Measurements from ENCODE around the gene ZNF689. TPM values are rescaled to one million over a fixed set of nuclear protein-coding genes. Genes with fewer than 3 reads are reported as not detected.

ZNF689 gene
- total and polyA plus RNA-seq, 9 donors, result 5.8 to 8.7 (median 7.5) TPM

- peaks cover 9% of the 10 kb centered on the region for H3K36me3 ChIP-seq (ENCODE audit: control insufficient read depth, insufficient read depth, low read length)
- H3K4me3 ChIP-seq (ENCODE audit: low read length), result no peak overlapping the region
- whole genome bisulfite sequencing (ENCODE audit: insufficient coverage), result 95% methylated on average over 8 of the region's 14 CpGs
- no peaks in the 10 kb centered on the region for H3K27me3 ChIP-seq (ENCODE audit: control insufficient read depth, insufficient read depth, low read length)
- no peak for DNase-seq
- peaks cover 19% of the 10 kb centered on the region for H3K4me1 ChIP-seq (ENCODE audit: control insufficient read depth, insufficient read depth, low read length)
- H3K9me3 ChIP-seq (replicated peaks; ENCODE audit: control insufficient read depth, low read depth, low read length), result no peaks in the 10 kb centered on the region
- no peak overlapping the region for H3K27ac ChIP-seq (ENCODE audit: low read length)
Observed at GRCh38 chr16:30567160-30567990, 42.8 kb downstream of the ZNF689 start.

GRCh38 chr16:30566531-30566930 is 43.7 kb downstream of the ZNF689 start:
- peaks cover 9% of the 10 kb centered on the region for H3K36me3 ChIP-seq (ENCODE audit: control insufficient read depth, insufficient read depth, low read length)
- H3K27me3 ChIP-seq (ENCODE audit: control insufficient read depth, insufficient read depth, low read length), result no peaks in the 10 kb centered on the region
- no CpG with 5 or more reads among the region's 4 CpGs for WGBS (ENCODE audit: insufficient coverage)
- no peak for DNase-seq
- no peak overlapping the region for H3K4me3 ChIP-seq (ENCODE audit: low read length)
- H3K9me3 ChIP-seq (replicated peaks; ENCODE audit: control insufficient read depth, low read depth, low read length), result no peaks in the 10 kb centered on the region
- peaks cover 15% of the 10 kb centered on the region for H3K4me1 ChIP-seq (ENCODE audit: control insufficient read depth, insufficient read depth, low read length)
- no peak overlapping the region for H3K27ac ChIP-seq (ENCODE audit: low read length)

GRCh38 chr16:30565984-30566383 is 44.2 kb downstream of the ZNF689 start:
- Histone ChIP-seq H3K4me3 (ENCODE audit: low read length) (no peak overlapping the region), H3K27ac (ENCODE audit: low read length) (no peak overlapping the region), H3K4me1 (ENCODE audit: control insufficient read depth, insufficient read depth, low read length) (peaks cover 16% of the 10 kb centered on the region), H3K27me3 (ENCODE audit: control insufficient read depth, insufficient read depth, low read length) (no peaks in the 10 kb centered on the region), H3K9me3 (replicated peaks; ENCODE audit: control insufficient read depth, low read depth, low read length) (no peaks in the 10 kb centered on the region), H3K36me3 (ENCODE audit: control insufficient read depth, insufficient read depth, low read length) (peaks cover 9% of the 10 kb centered on the region)
- WGBS (ENCODE audit: insufficient coverage), result 56% methylated on average over 8 of the region's 8 CpGs
- DNase-seq, result no peak

GRCh38 chr16:30565526-30565925 is 44.7 kb downstream of the ZNF689 start:
- H3K27me3 ChIP-seq (ENCODE audit: control insufficient read depth, insufficient read depth, low read length), result no peaks in the 10 kb centered on the region
- no peak overlapping the region for H3K4me3 ChIP-seq (ENCODE audit: low read length)
- H3K9me3 ChIP-seq (replicated peaks; ENCODE audit: control insufficient read depth, low read depth, low read length), result no peaks in the 10 kb centered on the region
- DNase-seq, result no peak
- peaks cover 9% of the 10 kb centered on the region for H3K36me3 ChIP-seq (ENCODE audit: control insufficient read depth, insufficient read depth, low read length)
- peaks cover 12% of the 10 kb centered on the region for H3K4me1 ChIP-seq (ENCODE audit: control insufficient read depth, insufficient read depth, low read length)
- no peak overlapping the region for H3K27ac ChIP-seq (ENCODE audit: low read length)
- WGBS (ENCODE audit: insufficient coverage), result 29% methylated on average over 4 of the region's 7 CpGs

- Histone ChIP-seq H3K4me1 (ENCODE audit: control insufficient read depth, insufficient read depth, low read length) (peaks cover 13% of the 10 kb centered on the region), H3K27me3 (ENCODE audit: control insufficient read depth, insufficient read depth, low read length) (no peaks in the 10 kb centered on the region), H3K9me3 (replicated peaks; ENCODE audit: control insufficient read depth, low read depth, low read length) (no peaks in the 10 kb centered on the region), H3K27ac (ENCODE audit: low read length) (no peak overlapping the region), H3K4me3 (ENCODE audit: low read length) (no peak overlapping the region), H3K36me3 (ENCODE audit: control insufficient read depth, insufficient read depth, low read length) (no peaks in the 10 kb centered on the region)
- WGBS (ENCODE audit: insufficient coverage), result 91% methylated on average over 8 of the region's 14 CpGs
- no peak for DNase-seq
Observed at GRCh38 chr16:30562021-30562420, 48.2 kb downstream of the ZNF689 start.

GRCh38 chr16:30561089-30561816 is 48.9 kb downstream of the ZNF689 start:
- peak overlapping the region; percentile 25 for H3K27ac ChIP-seq (ENCODE audit: low read length)
- peaks cover 16% of the 10 kb centered on the region for H3K4me1 ChIP-seq (ENCODE audit: control insufficient read depth, insufficient read depth, low read length)
- peaks cover 2% of the 10 kb centered on the region for H3K36me3 ChIP-seq (ENCODE audit: control insufficient read depth, insufficient read depth, low read length)
- peak overlapping the region; percentile 38 for H3K4me3 ChIP-seq (ENCODE audit: low read length)
- 23% methylated on average over 37 of the region's 46 CpGs for WGBS (ENCODE audit: insufficient coverage)
- no peaks in the 10 kb centered on the region for H3K9me3 ChIP-seq (replicated peaks; ENCODE audit: control insufficient read depth, low read depth, low read length)
- H3K27me3 ChIP-seq (ENCODE audit: control insufficient read depth, insufficient read depth, low read length), result no peaks in the 10 kb centered on the region
- no peak for DNase-seq

GRCh38 chr16:30559690-30560089 is 50.5 kb downstream of the ZNF689 start:
- DNase-seq, result no peak
- Histone ChIP-seq H3K36me3 (ENCODE audit: control insufficient read depth, insufficient read depth, low read length) (peaks cover 17% of the 10 kb centered on the region), H3K4me1 (ENCODE audit: control insufficient read depth, insufficient read depth, low read length) (peaks cover 19% of the 10 kb centered on the region), H3K9me3 (replicated peaks; ENCODE audit: control insufficient read depth, low read depth, low read length) (no peaks in the 10 kb centered on the region), H3K27ac (ENCODE audit: low read length) (no peak overlapping the region), H3K4me3 (ENCODE audit: low read length) (no peak overlapping the region), H3K27me3 (ENCODE audit: control insufficient read depth, insufficient read depth, low read length) (no peaks in the 10 kb centered on the region)
- WGBS (ENCODE audit: insufficient coverage), result no CpG with 5 or more reads among the region's 6 CpGs

- Histone ChIP-seq H3K27ac (ENCODE audit: low read length) (peak overlapping the region; percentile 97), H3K9me3 (replicated peaks; ENCODE audit: control insufficient read depth, low read depth, low read length) (no peaks in the 10 kb centered on the region), H3K36me3 (ENCODE audit: control insufficient read depth, insufficient read depth, low read length) (peaks cover 25% of the 10 kb centered on the region), H3K4me3 (ENCODE audit: low read length) (peak overlapping the region; percentile 84), H3K27me3 (ENCODE audit: control insufficient read depth, insufficient read depth, low read length) (no peaks in the 10 kb centered on the region), H3K4me1 (ENCODE audit: control insufficient read depth, insufficient read depth, low read length) (peaks cover 19% of the 10 kb centered on the region)
- 87% methylated on average over 15 of the region's 21 CpGs for WGBS (ENCODE audit: insufficient coverage)
- no peak for DNase-seq
Observed at GRCh38 chr16:30558789-30559377, 51.3 kb downstream of the ZNF689 start.

GRCh38 chr16:30557957-30558788 is 52.0 kb downstream of the ZNF689 start, which contains the start of gene ZNF764:
Gene ZNF764, minus strand, starts transcription at chr16:30558374. Its CDS starts 192 bp downstream, at chr16:30558182.
- DNase-seq, result peak; percentile 99
- Histone ChIP-seq H3K4me3 (ENCODE audit: low read length) (peak within 1 kb of the TSS; percentile 84), H3K9me3 (replicated peaks; ENCODE audit: control insufficient read depth, low read depth, low read length) (no peaks in the 10 kb centered on the region), H3K27me3 (ENCODE audit: control insufficient read depth, insufficient read depth, low read length) (no peaks in the 10 kb centered on the region), H3K36me3 (ENCODE audit: control insufficient read depth, insufficient read depth, low read length) (peaks cover 28% of the 10 kb centered on the region), H3K27ac (ENCODE audit: low read length) (peak within 1 kb of the TSS; percentile 97), H3K4me1 (ENCODE audit: control insufficient read depth, insufficient read depth, low read length) (peaks cover 19% of the 10 kb centered on the region)
- WGBS (ENCODE audit: insufficient coverage), result under 1% methylated on average over 70 of the region's 74 CpGs

Data from muscle of leg (tissue), 11 donors.